ENCODE data around the gene LRRC3B. TPM values are rescaled to one million over a fixed set of nuclear protein-coding genes. Genes with fewer than 3 reads are reported as not detected.

The LRRC3B gene
- total RNA-seq, 6 experiments from 2014 or later, result not detected

DNA sequence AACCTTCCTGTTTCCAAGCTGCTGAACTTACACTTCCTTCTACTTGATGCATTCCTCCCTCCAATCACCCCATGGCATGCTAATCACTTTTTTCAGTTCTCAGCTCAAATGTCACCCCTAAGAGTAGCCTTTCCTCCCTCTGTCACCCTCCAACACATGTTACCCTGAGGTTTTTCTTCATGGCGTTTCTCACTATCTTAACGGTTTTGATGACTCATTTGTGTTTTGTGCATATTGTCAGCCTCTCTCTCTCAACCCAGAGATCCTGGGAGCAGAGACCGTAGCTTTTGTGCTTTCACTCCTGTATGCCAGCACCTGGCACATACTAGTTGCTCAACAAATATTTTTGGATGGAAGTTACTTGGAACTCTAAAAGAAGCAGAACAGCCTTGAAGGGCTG, 24.5 kb downstream of the LRRC3B start:
- no peaks in the 10 kb centered on the region for H3K27me3 ChIP-seq
- no peak overlapping the region for H3K4me3 ChIP-seq
- TF ChIP-seq POLR2A (IDR thresholded peaks at IDR 0.05), result no peak
- TF ChIP-seq, protein P1, sequence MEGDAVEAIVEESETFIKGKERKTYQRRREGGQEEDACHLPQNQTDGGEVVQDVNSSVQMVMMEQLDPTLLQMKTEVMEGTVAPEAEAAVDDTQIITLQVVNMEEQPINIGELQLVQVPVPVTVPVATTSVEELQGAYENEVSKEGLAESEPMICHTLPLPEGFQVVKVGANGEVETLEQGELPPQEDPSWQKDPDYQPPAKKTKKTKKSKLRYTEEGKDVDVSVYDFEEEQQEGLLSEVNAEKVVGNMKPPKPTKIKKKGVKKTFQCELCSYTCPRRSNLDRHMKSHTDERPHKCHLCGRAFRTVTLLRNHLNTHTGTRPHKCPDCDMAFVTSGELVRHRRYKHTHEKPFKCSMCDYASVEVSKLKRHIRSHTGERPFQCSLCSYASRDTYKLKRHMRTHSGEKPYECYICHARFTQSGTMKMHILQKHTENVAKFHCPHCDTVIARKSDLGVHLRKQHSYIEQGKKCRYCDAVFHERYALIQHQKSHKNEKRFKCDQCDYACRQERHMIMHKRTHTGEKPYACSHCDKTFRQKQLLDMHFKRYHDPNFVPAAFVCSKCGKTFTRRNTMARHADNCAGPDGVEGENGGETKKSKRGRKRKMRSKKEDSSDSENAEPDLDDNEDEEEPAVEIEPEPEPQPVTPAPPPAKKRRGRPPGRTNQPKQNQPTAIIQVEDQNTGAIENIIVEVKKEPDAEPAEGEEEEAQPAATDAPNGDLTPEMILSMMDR (IDR thresholded peaks at IDR 0.05), result no peak
- 46% methylated on average over 3 of the region's 3 CpGs for WGBS (ENCODE audit: insufficient coverage, low coverage, low lambda C conversion rate, missing lambda C conversion rate)
- no peak for DNase-seq
- H3K9me3 ChIP-seq, result no peaks in the 10 kb centered on the region
- H3K4me1 ChIP-seq, result no peaks in the 10 kb centered on the region
- no peaks in the 10 kb centered on the region for H3K36me3 ChIP-seq
- intact Hi-C loops (cut with DNase I), result no loop called here
- no peak overlapping the region for H3K27ac ChIP-seq
- ATAC-seq, result no peak

DNA sequence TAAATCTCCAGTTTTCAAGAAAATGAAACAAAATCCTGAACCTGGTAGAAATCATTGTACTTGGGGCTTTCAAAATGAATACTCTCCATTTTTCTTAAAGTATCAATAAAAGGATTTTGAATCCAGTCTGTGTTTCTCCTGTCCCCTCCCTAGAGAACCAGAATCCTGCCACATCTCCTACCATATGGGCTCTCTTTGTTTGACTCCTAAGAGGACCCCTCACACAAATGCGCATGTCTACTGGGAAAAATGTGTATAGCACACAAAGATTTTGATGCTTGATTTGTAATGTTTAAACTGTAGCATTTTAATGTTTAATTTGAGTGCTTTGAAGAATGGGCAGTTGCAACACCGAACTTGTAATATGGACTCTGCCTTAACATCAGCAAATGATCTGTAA, 25.9 kb downstream of the LRRC3B start:
- WGBS (ENCODE audit: insufficient coverage, low coverage, low lambda C conversion rate, missing lambda C conversion rate), result 50% methylated on average over 2 of the region's 2 CpGs
- Histone ChIP-seq H3K4me1 (no peaks in the 10 kb centered on the region), H3K27me3 (no peaks in the 10 kb centered on the region), H3K9me3 (no peaks in the 10 kb centered on the region), H3K4me3 (no peak overlapping the region), H3K36me3 (no peaks in the 10 kb centered on the region), H3K27ac (no peak overlapping the region)
- DNase-seq (no peak), ATAC-seq (no peak)
- TF ChIP-seq POLR2A (IDR thresholded peaks at IDR 0.05), result no peak
- TF ChIP-seq, protein P1 (IDR thresholded peaks at IDR 0.05), result no peak
- intact Hi-C loops (cut with DNase I), result no loop called here

DNA sequence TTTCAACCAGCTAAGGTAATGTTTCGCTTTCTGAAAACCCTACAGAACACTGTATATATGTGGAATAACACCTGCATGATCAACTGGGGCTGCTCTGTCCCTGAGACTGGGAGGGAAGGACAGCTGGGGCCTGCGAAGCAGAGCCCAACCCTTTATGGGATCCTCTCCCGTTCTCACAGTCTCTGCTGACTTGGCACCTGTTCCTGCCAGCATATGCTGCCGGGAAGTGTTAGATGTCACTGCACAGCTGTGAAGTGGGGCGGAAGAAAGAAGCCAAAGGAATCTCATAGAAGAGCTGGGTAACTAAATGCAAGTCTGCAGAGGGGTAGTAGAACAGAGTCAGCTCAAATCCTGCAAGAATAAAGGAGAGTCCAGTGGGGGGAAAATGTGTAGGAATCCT, 29.6 kb downstream of the LRRC3B start:
- Histone ChIP-seq H3K9me3 (no peaks in the 10 kb centered on the region), H3K36me3 (no peaks in the 10 kb centered on the region), H3K27me3 (no peaks in the 10 kb centered on the region), H3K4me3 (no peak overlapping the region), H3K4me1 (no peaks in the 10 kb centered on the region), H3K27ac (no peak overlapping the region)
- intact Hi-C loops (cut with DNase I), result no loop called here
- TF ChIP-seq, protein P1 (IDR thresholded peaks at IDR 0.05), result no peak
- no peak for TF ChIP-seq POLR2A (IDR thresholded peaks at IDR 0.05)
- ATAC-seq (no peak), DNase-seq (no peak)
- WGBS (ENCODE audit: insufficient coverage, low coverage, low lambda C conversion rate, missing lambda C conversion rate), result 78% methylated on average over 4 of the region's 5 CpGs

DNA sequence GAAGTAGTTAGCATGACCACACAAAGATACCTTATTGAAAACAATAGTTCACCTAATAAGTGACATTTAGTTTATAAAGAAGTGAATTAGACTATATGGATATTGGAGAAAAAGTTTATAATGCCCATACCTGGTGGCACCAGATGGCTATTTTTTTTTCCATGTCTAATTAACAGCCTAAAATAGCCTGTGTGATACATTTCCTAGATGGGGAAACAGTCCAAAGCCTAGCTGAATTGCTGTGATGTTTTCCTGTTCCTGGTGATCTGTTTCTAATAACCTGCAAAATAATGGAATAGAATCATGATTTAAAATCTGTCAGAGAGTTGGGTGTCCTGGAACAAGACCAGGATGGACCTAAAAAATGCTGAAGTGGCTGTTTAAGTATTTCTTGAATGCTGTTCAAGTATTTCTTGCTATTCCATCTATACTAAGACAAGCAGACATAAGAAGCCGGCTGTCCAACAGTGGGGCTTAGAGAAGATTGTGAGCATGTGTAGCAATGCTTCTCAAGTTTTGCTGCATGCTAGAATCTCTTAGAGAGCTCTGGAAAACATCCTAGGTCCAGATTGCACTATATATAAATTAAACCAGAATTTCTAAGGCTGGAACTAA, 31.3 kb downstream of the LRRC3B start:
- H3K27ac ChIP-seq, result no peak overlapping the region
- DNase-seq, result no peak
- no peak for ATAC-seq
- intact Hi-C loops (cut with DNase I), result no loop called here
- no peaks in the 10 kb centered on the region for H3K27me3 ChIP-seq
- no peaks in the 10 kb centered on the region for H3K4me1 ChIP-seq
- WGBS (ENCODE audit: insufficient coverage, low coverage, low lambda C conversion rate, missing lambda C conversion rate), result 83% methylated on average over 1 of the region's 1 CpG
- TF ChIP-seq, protein P1 (IDR thresholded peaks at IDR 0.05), result no peak
- TF ChIP-seq POLR2A (IDR thresholded peaks at IDR 0.05), result no peak
- no peaks in the 10 kb centered on the region for H3K9me3 ChIP-seq
- no peak overlapping the region for H3K4me3 ChIP-seq
- no peaks in the 10 kb centered on the region for H3K36me3 ChIP-seq

DNA sequence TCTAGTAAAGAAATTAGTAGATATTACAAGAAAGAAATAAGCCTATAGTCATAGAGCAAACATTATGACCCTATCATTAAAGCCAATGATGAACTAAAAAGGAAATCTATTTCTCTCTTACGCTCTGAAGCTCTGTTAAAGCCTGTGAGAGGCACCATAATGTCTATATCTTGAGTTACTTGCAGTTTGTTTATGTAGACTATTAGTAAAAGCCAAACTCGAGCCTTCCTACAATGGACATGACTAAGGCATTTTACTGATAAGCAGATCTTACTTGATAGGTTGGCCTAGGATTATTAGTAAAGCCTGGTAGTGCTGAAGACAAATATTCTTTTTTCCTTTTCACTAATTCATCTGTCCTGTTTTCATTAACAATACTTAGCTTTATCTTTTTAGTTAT, 32.7 kb downstream of the LRRC3B start:
- H3K27me3 ChIP-seq, result no peaks in the 10 kb centered on the region
- intact Hi-C loops (cut with DNase I), result no loop called here
- H3K9me3 ChIP-seq, result no peaks in the 10 kb centered on the region
- H3K4me1 ChIP-seq, result no peaks in the 10 kb centered on the region
- no peaks in the 10 kb centered on the region for H3K36me3 ChIP-seq
- DNase-seq, result no peak
- no peak for ATAC-seq
- H3K27ac ChIP-seq, result no peak overlapping the region
- no peak overlapping the region for H3K4me3 ChIP-seq
- WGBS (ENCODE audit: insufficient coverage, low coverage, low lambda C conversion rate, missing lambda C conversion rate), result 47% methylated on average over 2 of the region's 2 CpGs
- TF ChIP-seq, protein P1 (IDR thresholded peaks at IDR 0.05), result no peak
- TF ChIP-seq POLR2A (IDR thresholded peaks at IDR 0.05), result no peak

Measured in right lobe of liver (tissue), 6 donors.